Calu3 (cell line): ENCODE results near the gene SMIM5. TPM values are rescaled to one million over a fixed set of nuclear protein-coding genes. Genes with fewer than 3 reads are reported as not detected.

Experiments used
- BruUV-seq: library from RNA; stranded (reverse); fragments of 400-500 nt; replicated peaks from 2 replicates; lab custom pipeline; 2021; lab: Mats Ljungman, UMichigan
- CTCF ChIA-PET: fragments of 300-600 bp; sonication (Branson Sonifier 250); formaldehyde crosslinking; loops from one replicate; lab custom pipeline; 2022; ENCODE audit warnings: antibody characterized with exemption; lab: Charles Lee
- DNase-seq: peaks from one replicate; pipeline ENCODE4 v3.0.0; 2022
- H3K27ac Mint-ChIP-seq: one replicate; pipeline ENCODE4 v1.8.0; 2022; ENCODE audit warnings: mixed read lengths; ENCODE audit not compliant: unreplicated experiment
- H3K27me3 Mint-ChIP-seq: one replicate; pipeline ENCODE4 v1.8.0; 2022; ENCODE audit warnings: mixed read lengths; ENCODE audit not compliant: unreplicated experiment
- H3K36me3 Mint-ChIP-seq: one replicate; pipeline ENCODE4 v1.8.0; 2022; ENCODE audit warnings: mild to moderate bottlenecking, moderate library complexity, mixed read lengths; ENCODE audit not compliant: insufficient read depth, unreplicated experiment
- H3K4me1 Mint-ChIP-seq: one replicate; pipeline ENCODE4 v1.8.0; 2022; ENCODE audit warnings: mild to moderate bottlenecking, low read depth, mixed read lengths; ENCODE audit not compliant: unreplicated experiment
- H3K4me3 Mint-ChIP-seq: one replicate; pipeline ENCODE4 v1.8.0; 2022; ENCODE audit warnings: mild to moderate bottlenecking, low read depth, moderate library complexity, mixed read lengths; ENCODE audit not compliant: unreplicated experiment
- H3K9me3 Mint-ChIP-seq: one replicate; pipeline ENCODE4 v1.8.0; 2022; ENCODE audit warnings: low read depth, mixed read lengths; ENCODE audit not compliant: unreplicated experiment
- CTCF ChIP-seq: fragments of 200-600 bp; IDR thresholded peaks from one replicate; pipeline ENCODE4 v1.8.0; 2022; ENCODE audit warnings: antibody characterized with exemption; ENCODE audit not compliant: unreplicated experiment
- intact Hi-C: fragments of 100-400 bp; cut with micrococcal nuclease; formaldehyde crosslinking; loops from one replicate; pipeline ENCODE4 v1.10.0; 2022; ENCODE audit not compliant: unreplicated experiment
- total RNA-seq: library from RNA; stranded (reverse); gene quantifications from 2 replicates; pipeline ENCODE4 v1.2.3, GENCODE V29; 2022

The SMIM5 gene
- total RNA-seq, 1 experiment from 2014 or later = 1.9 TPM

- CTCF ChIA-PET = interaction anchor here (1.0 to 1.3 kb wide), 3 partner anchors 9 to 65 kb away, joined by 3 to 12 read pairs (median 7); partner anchors contain the start of gene SMIM5
- H3K27me3 Mint-ChIP-seq = no peaks in the 10 kb centered on the region
Measured at GRCh38 chr17:75665981-75666380, 32.7 kb downstream of the SMIM5 start.

GRCh38 chr17:75666959-75667790 is 33.9 kb downstream of the SMIM5 start, which contains the start of the genes RECQL5 and SAP30BP:
Gene RECQL5 (minus strand): TSS chr17:75667154. CDS start chr17:75666557, 597 bp downstream.
Gene SAP30BP (plus strand): TSS chr17:75667338. CDS start chr17:75667373, 35 bp downstream.
- intact Hi-C loops = no loop called here
- BruUV-seq = TSS peak; percentile 77
- peak; percentile 97 for DNase-seq
- no peak for TF ChIP-seq CTCF
- Mint-ChIP-seq H3K27me3 (no peaks in the 10 kb centered on the region), H3K9me3 (no peaks in the 10 kb centered on the region), H3K4me3 (no peak within 1 kb of the TSS), H3K36me3 (peaks cover 19% of the 10 kb centered on the region), H3K4me1 (peaks cover 9% of the 10 kb centered on the region), H3K27ac (peak within 1 kb of the TSS; percentile 80)
- CTCF ChIA-PET = interaction anchor here (1.0 to 1.3 kb wide), 3 partner anchors 10 to 66 kb away, joined by 3 to 12 read pairs (median 7); partner anchors contain the start of gene SMIM5

More at GRCh38 chr17:75665981-75666380, 32.7 kb downstream of the SMIM5 start:
- DNase-seq = no peak
- H3K36me3 Mint-ChIP-seq = peaks cover 11% of the 10 kb centered on the region
- intact Hi-C loops = no loop called here
- peaks cover 9% of the 10 kb centered on the region for H3K4me1 Mint-ChIP-seq
- H3K9me3 Mint-ChIP-seq = no peaks in the 10 kb centered on the region
- BruUV-seq = no TSS peak
- H3K27ac Mint-ChIP-seq = no peak overlapping the region
- no peak for TF ChIP-seq CTCF
- no peak overlapping the region for H3K4me3 Mint-ChIP-seq

GRCh38 chr17:75667825-75668224 is 34.6 kb downstream of the SMIM5 start:
- Mint-ChIP-seq H3K36me3 (peaks cover 20% of the 10 kb centered on the region), H3K4me1 (peaks cover 9% of the 10 kb centered on the region), H3K27me3 (no peaks in the 10 kb centered on the region), H3K9me3 (no peaks in the 10 kb centered on the region), H3K4me3 (no peak overlapping the region), H3K27ac (no peak overlapping the region)
- no TSS peak for BruUV-seq
- CTCF ChIA-PET = no interaction called here
- TF ChIP-seq CTCF = no peak
- DNase-seq = no peak
- intact Hi-C loops = no loop called here

GRCh38 chr17:75668489-75668888 is 35.3 kb downstream of the SMIM5 start:
- BruUV-seq = no TSS peak
- Mint-ChIP-seq H3K9me3 (no peaks in the 10 kb centered on the region), H3K27me3 (no peaks in the 10 kb centered on the region), H3K36me3 (peaks cover 25% of the 10 kb centered on the region), H3K4me1 (peaks cover 9% of the 10 kb centered on the region), H3K4me3 (no peak overlapping the region), H3K27ac (peak overlapping the region; percentile 80)
- CTCF ChIA-PET = no interaction called here
- DNase-seq = no peak
- TF ChIP-seq CTCF = no peak
- intact Hi-C loops = no loop called here
